ENCODE results near the gene ZNF362. TPM values are rescaled to one million over a fixed set of nuclear protein-coding genes. Genes with fewer than 3 reads are reported as not detected.

Gene ZNF362
- total and polyA plus RNA-seq, 2 donors (not counting 1 experiment from before 2014, with no cell fraction given), result 3.8 to 5.7 TPM

GRCh38 chr1:33322870-33323585, 66.7 kb downstream of the ZNF362 start:
- Histone ChIP-seq H3K4me3 (replicated peaks in 1 of 4; ENCODE audit: control extremely low read depth in 1 of 4, insufficient read depth in 1 of 4, low read depth in 3 of 4, low read length in 4 of 4) (no peak overlapping the region), H3K4me1 (ENCODE audit: control insufficient read depth, extremely low read depth, insufficient read depth, low read length) (peaks cover 9% of the 10 kb centered on the region), H2AFZ (ENCODE audit: low read length) (no peak overlapping the region), H3K4me2 (ENCODE audit: extremely low read depth, insufficient read depth, low read length) (no peak overlapping the region), H4K20me1 (ENCODE audit: control insufficient read depth, extremely low read depth, insufficient read depth, low read length) (no peaks in the 10 kb centered on the region), H3K36me3 (ENCODE audit: control insufficient read depth, insufficient read depth, low read length) (peaks cover 29% of the 10 kb centered on the region), H3K27ac (ENCODE audit: insufficient read depth, low read length) (no peak overlapping the region), H3K9ac (ENCODE audit: insufficient read depth, low read length) (no peak overlapping the region), H3K9me3 (ENCODE audit: control insufficient read depth, insufficient read depth, low read depth, low read length) (no peaks in the 10 kb centered on the region), H3K79me2 (ENCODE audit: control insufficient read depth, insufficient read depth, low read length) (peaks cover 5% of the 10 kb centered on the region), H3K27me3 (ENCODE audit: control insufficient read depth, insufficient read depth, low read length) (no peaks in the 10 kb centered on the region)
- no peak for DNase-seq (ENCODE audit: low read depth in 2 of 2)
- no peak for TF ChIP-seq EZH2 (IDR thresholded peaks at IDR 0.05; ENCODE audit: low read length, missing control alignments)
- TF ChIP-seq CTCF (conservative IDR thresholded peaks at IDR 0.05 in 1 of 2, IDR thresholded peaks at IDR 0.05 in 1 of 2; ENCODE audit: low read depth in 1 of 2, low read length in 2 of 2), result no peak

GRCh38 chr1:33323663-33324477, 67.6 kb downstream of the ZNF362 start:
- Histone ChIP-seq H3K36me3 (ENCODE audit: control insufficient read depth, insufficient read depth, low read length) (peaks cover 33% of the 10 kb centered on the region), H3K27me3 (ENCODE audit: control insufficient read depth, insufficient read depth, low read length) (no peaks in the 10 kb centered on the region), H4K20me1 (ENCODE audit: control insufficient read depth, extremely low read depth, insufficient read depth, low read length) (no peaks in the 10 kb centered on the region), H2AFZ (ENCODE audit: low read length) (no peak overlapping the region), H3K9ac (ENCODE audit: insufficient read depth, low read length) (no peak overlapping the region), H3K4me2 (ENCODE audit: extremely low read depth, insufficient read depth, low read length) (no peak overlapping the region), H3K4me3 (replicated peaks in 1 of 4; ENCODE audit: control extremely low read depth in 1 of 4, insufficient read depth in 1 of 4, low read depth in 3 of 4, low read length in 4 of 4) (no peak overlapping the region), H3K9me3 (ENCODE audit: control insufficient read depth, insufficient read depth, low read depth, low read length) (no peaks in the 10 kb centered on the region), H3K4me1 (ENCODE audit: control insufficient read depth, extremely low read depth, insufficient read depth, low read length) (peaks cover 16% of the 10 kb centered on the region), H3K79me2 (ENCODE audit: control insufficient read depth, insufficient read depth, low read length) (peaks cover 7% of the 10 kb centered on the region), H3K27ac (ENCODE audit: insufficient read depth, low read length) (no peak overlapping the region)
- TF ChIP-seq EZH2 (IDR thresholded peaks at IDR 0.05; ENCODE audit: low read length, missing control alignments), result no peak
- DNase-seq (ENCODE audit: low read depth in 2 of 2), result no peak

GRCh38 chr1:33324677-33325575, 68.6 kb downstream of the ZNF362 start:
- no peak overlapping the region for H3K27ac ChIP-seq (ENCODE audit: insufficient read depth, low read length)
- peaks cover 20% of the 10 kb centered on the region for H3K4me1 ChIP-seq (ENCODE audit: control insufficient read depth, extremely low read depth, insufficient read depth, low read length)
- H3K4me2 ChIP-seq (ENCODE audit: extremely low read depth, insufficient read depth, low read length), result no peak overlapping the region
- no peak overlapping the region for H3K9ac ChIP-seq (ENCODE audit: insufficient read depth, low read length)
- DNase-seq (ENCODE audit: low read depth in 2 of 2), result no peak
- no peaks in the 10 kb centered on the region for H3K9me3 ChIP-seq (ENCODE audit: control insufficient read depth, insufficient read depth, low read depth, low read length)
- no peak overlapping the region for H3K4me3 ChIP-seq (replicated peaks in 1 of 4; ENCODE audit: control extremely low read depth in 1 of 4, insufficient read depth in 1 of 4, low read depth in 3 of 4, low read length in 4 of 4)
- H3K36me3 ChIP-seq (ENCODE audit: control insufficient read depth, insufficient read depth, low read length), result peaks cover 40% of the 10 kb centered on the region
- H2AFZ ChIP-seq (ENCODE audit: low read length), result no peak overlapping the region
- H4K20me1 ChIP-seq (ENCODE audit: control insufficient read depth, extremely low read depth, insufficient read depth, low read length), result no peaks in the 10 kb centered on the region
- H3K79me2 ChIP-seq (ENCODE audit: control insufficient read depth, insufficient read depth, low read length), result peaks cover 12% of the 10 kb centered on the region
- no peaks in the 10 kb centered on the region for H3K27me3 ChIP-seq (ENCODE audit: control insufficient read depth, insufficient read depth, low read length)
- TF ChIP-seq CTCF (conservative IDR thresholded peaks at IDR 0.05 in 1 of 2, IDR thresholded peaks at IDR 0.05 in 1 of 2; ENCODE audit: low read depth in 1 of 2, low read length in 2 of 2), result no peak
- no peak for TF ChIP-seq EZH2 (IDR thresholded peaks at IDR 0.05; ENCODE audit: low read length, missing control alignments)
